Panc1 (cell line): ENCODE measurements around the gene PTPDC1. TPM values are rescaled to one million over a fixed set of nuclear protein-coding genes. Genes with fewer than 3 reads are reported as not detected.

Experiments
- ATAC-seq: fragments of 200-7000 bp; cut with Tn5 transposase; 2 replicates; pipeline ENCODE4 v1.9.1; 2020; ENCODE audit warnings: mild to moderate bottlenecking, moderate library complexity
- BruUV-seq: library from RNA; stranded (reverse); fragments of 400-500 nt; replicated peaks from 2 replicates; lab custom pipeline; 2021; lab: Mats Ljungman, UMichigan
- CTCF ChIA-PET: fragments of 300-600 bp; sonication (Branson Sonifier 250); formaldehyde crosslinking; loops from one replicate; lab custom pipeline; 2022; ENCODE audit warnings: antibody characterized with exemption; lab: Charles Lee
- POLR2A ChIA-PET: fragments of 300-600 bp; sonication (Branson Sonifier 250); formaldehyde crosslinking; loops from one replicate; lab custom pipeline; 2022; ENCODE audit warnings: antibody characterized with exemption; lab: Charles Lee
- DNase-seq: peaks from one replicate; pipeline ENCODE4 v3.0.0-alpha.2; 2010; ENCODE audit warnings: low read depth, low spot score
- H3K27ac ChIP-seq: 2 replicates; pipeline ENCODE4 v1.5.1; 2011; ENCODE audit warnings: mild to moderate bottlenecking, low read length, inconsistent platforms
- H3K27me3 ChIP-seq: fragments of 200-500 bp; sonication (Bioruptor generic); 2 replicates; pipeline ENCODE4 v1.6.0; 2014; ENCODE audit warnings: low read length, inconsistent platforms; ENCODE audit not compliant: control insufficient read depth, insufficient read depth
- H3K36me3 ChIP-seq: fragments of 200-500 bp; sonication (Bioruptor generic); 2 replicates; pipeline ENCODE4 v1.5.1; 2014; ENCODE audit warnings: inconsistent platforms, mild to moderate bottlenecking, low read length, moderate library complexity; ENCODE audit not compliant: control insufficient read depth, insufficient read depth
- H3K4me1 ChIP-seq: 2 replicates; pipeline ENCODE4 v1.5.1; 2011; ENCODE audit warnings: inconsistent platforms, mild to moderate bottlenecking, low read length, moderate library complexity; ENCODE audit not compliant: control insufficient read depth, insufficient read depth
- H3K4me3 ChIP-seq, 2 experiments: 2 replicates each; pipeline ENCODE4 v1.5.1; 2011 to 2012; ENCODE audit warnings: low read depth in 2 of 2, low read length in 2 of 2, mild to moderate bottlenecking in 2 of 2, inconsistent platforms in 1 of 2, moderate library complexity in 1 of 2
- H3K9me3 ChIP-seq: fragments of 200-500 bp; sonication (Bioruptor generic); 2 replicates; pipeline ENCODE4 v1.5.1; 2014; ENCODE audit warnings: low read depth, mild to moderate bottlenecking, inconsistent platforms, low read length, moderate library complexity; ENCODE audit not compliant: control insufficient read depth, insufficient read depth
- POLR2AphosphoS5 ChIP-seq: IDR thresholded peaks from 2 replicates; pipeline ENCODE4 v1.6.1; 2012; ENCODE audit warnings: mild to moderate bottlenecking, low read depth, low read length, moderate library complexity
- SIN3A ChIP-seq: IDR thresholded peaks from 2 replicates; pipeline ENCODE4 v1.6.1; 2012; ENCODE audit warnings: low read depth, mild to moderate bottlenecking, low read length, moderate library complexity, borderline replicate concordance; ENCODE audit not compliant: insufficient read depth
- TCF7L2 ChIP-seq: IDR thresholded peaks from 2 replicates; pipeline ENCODE4 v1.6.1; 2011; ENCODE audit warnings: mild to moderate bottlenecking, low read depth, low read length, inconsistent platforms
- in situ Hi-C: cut with HindIII; loops from 2 replicates; pipeline ENCODE4 v1.10.0; 2016; ENCODE audit warnings: low sequenced_read_pairs, low pct_unique_long_range_greater_than_20kb
- intact Hi-C: fragments of 100-400 bp; cut with micrococcal nuclease; formaldehyde crosslinking; loops from one replicate; pipeline ENCODE4 v1.10.0; 2022; ENCODE audit not compliant: unreplicated experiment
- total RNA-seq: library from RNA; stranded (reverse); gene quantifications from one replicate; pipeline ENCODE4 v1.2.1, GENCODE V29; 2021; ENCODE audit not compliant: unreplicated experiment
- TF ChIP-seq, protein P1 (sequence below): fragments of 450-650 bp; IDR thresholded peaks from 2 replicates; pipeline ENCODE4 v1.5.1; 2017; ENCODE audit warnings: mild to moderate bottlenecking
- TF ChIP-seq, protein P2 (sequence below), 2 experiments: IDR thresholded peaks; 2 replicates each; pipeline ENCODE4 v1.6.1; 2011 to 2012; ENCODE audit warnings: low read depth in 2 of 2, control low read depth in 1 of 2, low read length in 1 of 2, mild to moderate bottlenecking in 1 of 2, moderate library complexity in 1 of 2; ENCODE audit not compliant: insufficient read depth in 1 of 2

Gene PTPDC1
- total RNA-seq, 1 experiment from 2014 or later = 10.6 TPM

DNA sequence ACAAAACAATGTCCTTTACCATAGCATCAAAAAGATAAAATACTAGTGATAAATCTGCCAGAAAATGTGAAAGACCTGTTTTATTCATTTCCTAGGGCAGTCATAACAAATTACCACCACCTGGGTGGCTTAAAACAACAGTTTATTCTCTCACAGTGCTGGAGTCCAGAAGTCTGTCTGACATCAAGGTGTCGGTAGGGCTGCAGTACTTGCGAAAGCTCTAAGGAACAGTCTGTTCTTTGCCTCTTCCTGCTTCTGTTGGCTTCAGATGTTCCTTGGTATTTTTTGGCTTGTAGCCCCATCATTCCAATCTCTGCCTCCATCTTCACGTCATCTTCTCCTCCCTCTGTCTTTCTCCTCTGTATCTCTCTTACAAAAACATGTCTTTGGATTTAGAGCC is 51.0 kb downstream of the PTPDC1 start:
- DNase-seq (no peak), ATAC-seq (no peak)
- in situ Hi-C loops (no loop called here), intact Hi-C loops (no loop called here)
- H3K27ac ChIP-seq = no peak overlapping the region
- CTCF ChIA-PET = no interaction called here
- H3K27me3 ChIP-seq = no peaks in the 10 kb centered on the region
- no peak overlapping the region for H3K4me3 ChIP-seq
- no peaks in the 10 kb centered on the region for H3K36me3 ChIP-seq
- H3K9me3 ChIP-seq = no peaks in the 10 kb centered on the region
- TF ChIP-seq, protein P1, sequence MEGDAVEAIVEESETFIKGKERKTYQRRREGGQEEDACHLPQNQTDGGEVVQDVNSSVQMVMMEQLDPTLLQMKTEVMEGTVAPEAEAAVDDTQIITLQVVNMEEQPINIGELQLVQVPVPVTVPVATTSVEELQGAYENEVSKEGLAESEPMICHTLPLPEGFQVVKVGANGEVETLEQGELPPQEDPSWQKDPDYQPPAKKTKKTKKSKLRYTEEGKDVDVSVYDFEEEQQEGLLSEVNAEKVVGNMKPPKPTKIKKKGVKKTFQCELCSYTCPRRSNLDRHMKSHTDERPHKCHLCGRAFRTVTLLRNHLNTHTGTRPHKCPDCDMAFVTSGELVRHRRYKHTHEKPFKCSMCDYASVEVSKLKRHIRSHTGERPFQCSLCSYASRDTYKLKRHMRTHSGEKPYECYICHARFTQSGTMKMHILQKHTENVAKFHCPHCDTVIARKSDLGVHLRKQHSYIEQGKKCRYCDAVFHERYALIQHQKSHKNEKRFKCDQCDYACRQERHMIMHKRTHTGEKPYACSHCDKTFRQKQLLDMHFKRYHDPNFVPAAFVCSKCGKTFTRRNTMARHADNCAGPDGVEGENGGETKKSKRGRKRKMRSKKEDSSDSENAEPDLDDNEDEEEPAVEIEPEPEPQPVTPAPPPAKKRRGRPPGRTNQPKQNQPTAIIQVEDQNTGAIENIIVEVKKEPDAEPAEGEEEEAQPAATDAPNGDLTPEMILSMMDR = no peak
- TF ChIP-seq POLR2AphosphoS5 (no peak), TCF7L2 (no peak), SIN3A (no peak)
- TF ChIP-seq, protein P2, sequence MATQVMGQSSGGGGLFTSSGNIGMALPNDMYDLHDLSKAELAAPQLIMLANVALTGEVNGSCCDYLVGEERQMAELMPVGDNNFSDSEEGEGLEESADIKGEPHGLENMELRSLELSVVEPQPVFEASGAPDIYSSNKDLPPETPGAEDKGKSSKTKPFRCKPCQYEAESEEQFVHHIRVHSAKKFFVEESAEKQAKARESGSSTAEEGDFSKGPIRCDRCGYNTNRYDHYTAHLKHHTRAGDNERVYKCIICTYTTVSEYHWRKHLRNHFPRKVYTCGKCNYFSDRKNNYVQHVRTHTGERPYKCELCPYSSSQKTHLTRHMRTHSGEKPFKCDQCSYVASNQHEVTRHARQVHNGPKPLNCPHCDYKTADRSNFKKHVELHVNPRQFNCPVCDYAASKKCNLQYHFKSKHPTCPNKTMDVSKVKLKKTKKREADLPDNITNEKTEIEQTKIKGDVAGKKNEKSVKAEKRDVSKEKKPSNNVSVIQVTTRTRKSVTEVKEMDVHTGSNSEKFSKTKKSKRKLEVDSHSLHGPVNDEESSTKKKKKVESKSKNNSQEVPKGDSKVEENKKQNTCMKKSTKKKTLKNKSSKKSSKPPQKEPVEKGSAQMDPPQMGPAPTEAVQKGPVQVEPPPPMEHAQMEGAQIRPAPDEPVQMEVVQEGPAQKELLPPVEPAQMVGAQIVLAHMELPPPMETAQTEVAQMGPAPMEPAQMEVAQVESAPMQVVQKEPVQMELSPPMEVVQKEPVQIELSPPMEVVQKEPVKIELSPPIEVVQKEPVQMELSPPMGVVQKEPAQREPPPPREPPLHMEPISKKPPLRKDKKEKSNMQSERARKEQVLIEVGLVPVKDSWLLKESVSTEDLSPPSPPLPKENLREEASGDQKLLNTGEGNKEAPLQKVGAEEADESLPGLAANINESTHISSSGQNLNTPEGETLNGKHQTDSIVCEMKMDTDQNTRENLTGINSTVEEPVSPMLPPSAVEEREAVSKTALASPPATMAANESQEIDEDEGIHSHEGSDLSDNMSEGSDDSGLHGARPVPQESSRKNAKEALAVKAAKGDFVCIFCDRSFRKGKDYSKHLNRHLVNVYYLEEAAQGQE (IDR thresholded peaks at IDR 0.05; ENCODE audit: insufficient read depth in 1 of 2, low read depth in 2 of 2, low read length in 1 of 2) = no peak
- H3K4me1 ChIP-seq = peaks cover 12% of the 10 kb centered on the region; the same call in 1 of the 2 replicates
- POLR2A ChIA-PET = no interaction called here
- BruUV-seq = no TSS peak

DNA sequence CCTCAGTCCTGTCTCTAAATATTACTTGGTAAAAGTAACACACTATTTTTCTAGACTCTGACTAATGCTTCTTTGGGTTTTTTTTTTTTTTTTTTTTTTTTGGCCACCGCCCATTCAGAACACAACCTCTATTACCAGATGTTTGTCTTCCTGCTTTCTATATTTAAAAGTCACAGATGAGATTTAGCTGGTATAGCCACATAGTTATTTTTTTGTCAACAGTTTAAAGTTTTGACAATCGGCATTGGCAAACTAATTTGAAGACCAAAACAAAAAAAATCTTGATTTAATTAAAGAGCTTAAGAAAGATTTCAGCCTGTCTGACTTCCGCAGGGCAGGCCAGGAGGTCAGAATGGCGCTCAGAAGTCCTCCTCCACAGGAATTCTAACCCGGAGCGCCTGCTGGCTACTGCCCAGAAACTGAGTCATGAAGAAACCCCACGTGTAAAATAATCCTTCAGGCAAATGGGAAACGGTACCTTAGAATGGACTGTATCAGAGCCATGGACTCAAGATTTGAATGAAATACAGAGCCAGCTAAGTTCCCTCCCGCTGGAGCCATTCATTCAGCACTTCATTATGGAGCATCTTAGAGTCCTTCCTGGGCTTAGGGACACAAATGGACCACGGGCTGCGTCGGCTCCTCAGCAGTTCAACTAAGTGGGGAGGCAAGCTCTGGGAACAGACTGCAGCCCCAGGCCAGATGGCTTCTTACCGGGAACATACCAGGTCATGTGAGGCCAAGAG is 55.6 kb downstream of the PTPDC1 start:
- DNase-seq (peak; percentile 33), ATAC-seq (peak; percentile 91)
- intact Hi-C loops = no loop called here
- H3K27ac ChIP-seq = peak overlapping the region; percentile 76
- H3K4me1 ChIP-seq = peaks cover 23% of the 10 kb centered on the region; the same call in 1 of the 2 replicates
- no TSS peak for BruUV-seq
- H3K4me3 ChIP-seq = peak overlapping the region; percentile 4 to 24; a peak in 1 of 4 replicates
- H3K36me3 ChIP-seq = no peaks in the 10 kb centered on the region
- no peaks in the 10 kb centered on the region for H3K27me3 ChIP-seq
- in situ Hi-C loops = no loop called here
- CTCF ChIA-PET = interaction anchor here (0.7 kb wide), 1 partner anchor 72 kb away, joined by 22 read pairs; no protein-coding TSS in a partner anchor
- POLR2A ChIA-PET = interaction anchor here (0.6 to 1.4 kb wide), 3 partner anchors 28 to 837 kb away, joined by 6 to 14 read pairs (median 9); no protein-coding TSS in a partner anchor
- H3K9me3 ChIP-seq = no peaks in the 10 kb centered on the region
- TF ChIP-seq POLR2AphosphoS5 (peak; percentile 33; the same call in 1 of the 2 replicates), TCF7L2 (0 out of 2 replicates have a peak, but pooled peaks have one; percentile 37), SIN3A (no peak)
